GM23338 (cell line): ENCODE results near the gene HDAC9. TPM values are rescaled to one million over a fixed set of nuclear protein-coding genes. Genes with fewer than 3 reads are reported as not detected.

ENCODE experiments used
- ATAC-seq: fragments of 200-7000 bp; cut with Tn5 transposase; 3 replicates; pipeline ENCODE4 v1.9.1; 2020
- DNase-seq: peaks from one replicate; pipeline ENCODE4 v3.0.0-alpha.2; 2015; ENCODE audit warnings: low spot score
- H2AFZ ChIP-seq: fragments of 200-600 bp; sonication (generic); 2 replicates; pipeline ENCODE4 v1.8.0; 2016; ENCODE audit warnings: antibody characterized with exemption, mild to moderate bottlenecking, moderate library complexity
- H3F3A ChIP-seq: fragments of 200-600 bp; sonication (generic); replicated peaks from 2 replicates; pipeline ENCODE4 v1.8.0; 2017; ENCODE audit warnings: antibody characterized with exemption, mixed run types, low read depth
- H3K27ac ChIP-seq: fragments of 200-600 bp; sonication (generic); 2 replicates; pipeline ENCODE4 v1.6.1; 2016; ENCODE audit warnings: low read depth
- H3K27me3 ChIP-seq: fragments of 200-600 bp; sonication (generic); 2 replicates; pipeline ENCODE4 v1.8.0; 2016; ENCODE audit warnings: mild to moderate bottlenecking, mixed run types, moderate library complexity; ENCODE audit not compliant: insufficient read depth
- H3K36me3 ChIP-seq: fragments of 200-600 bp; sonication (generic); 2 replicates; pipeline ENCODE4 v1.8.0; 2016; ENCODE audit warnings: mild to moderate bottlenecking; ENCODE audit not compliant: insufficient read depth
- H3K4me1 ChIP-seq: fragments of 200-600 bp; sonication (generic); 2 replicates; pipeline ENCODE4 v1.8.0; 2016; ENCODE audit warnings: mild to moderate bottlenecking, moderate library complexity; ENCODE audit not compliant: insufficient read depth
- H3K4me2 ChIP-seq: fragments of 200-600 bp; sonication (generic); 2 replicates; pipeline ENCODE4 v1.7.1; 2017; ENCODE audit warnings: mixed run types
- H3K4me3 ChIP-seq: fragments of 200-600 bp; sonication (generic); 2 replicates; pipeline ENCODE4 v1.6.1; 2016; ENCODE audit warnings: mixed run types
- H3K79me2 ChIP-seq: fragments of 200-600 bp; sonication (generic); replicated peaks from 2 replicates; pipeline ENCODE4 v1.8.0; 2017; ENCODE audit warnings: mild to moderate bottlenecking; ENCODE audit not compliant: insufficient read depth
- H3K9me2 ChIP-seq: fragments of 200-600 bp; sonication (generic); 2 replicates; pipeline ENCODE4 v1.8.0; 2017; ENCODE audit not compliant: insufficient read depth
- H4K20me1 ChIP-seq: fragments of 200-600 bp; sonication (generic); replicated peaks from 2 replicates; pipeline ENCODE4 v1.8.0; 2017; ENCODE audit warnings: mild to moderate bottlenecking; ENCODE audit not compliant: insufficient read depth
- H3K27ac Mint-ChIP-seq: 2 replicates; pipeline ENCODE4 v1.8.0; 2020; ENCODE audit warnings: inconsistent platforms, mild to moderate bottlenecking, moderate library complexity, mixed read lengths
- H3K27me3 Mint-ChIP-seq: 3 replicates; pipeline ENCODE4 v1.8.0; 2022; ENCODE audit warnings: low read depth, mild to moderate bottlenecking, moderate library complexity, mixed read lengths, inconsistent platforms; ENCODE audit not compliant: insufficient read depth, poor library complexity
- H3K36me3 Mint-ChIP-seq: 3 replicates; pipeline ENCODE4 v1.8.0; 2021; ENCODE audit warnings: low read depth, mild to moderate bottlenecking, inconsistent platforms, moderate library complexity, mixed read lengths
- H3K4me1 Mint-ChIP-seq: 3 replicates; pipeline ENCODE4 v1.8.0; 2020; ENCODE audit warnings: mild to moderate bottlenecking, inconsistent platforms, mixed read lengths
- H3K4me3 Mint-ChIP-seq: 3 replicates; pipeline ENCODE4 v1.8.0; 2021; ENCODE audit warnings: moderate library complexity, mild to moderate bottlenecking, inconsistent platforms, mixed read lengths
- H3K9me3 Mint-ChIP-seq: 3 replicates; pipeline ENCODE4 v1.8.0; 2020; ENCODE audit warnings: moderate library complexity, mild to moderate bottlenecking, inconsistent platforms, mixed read lengths
- CREB1 ChIP-seq: fragments of 250-450 bp; sonication (Bioruptor Pico); IDR thresholded peaks from 2 replicates; pipeline ENCODE4 v1.5.0; 2020; ENCODE audit warnings: low read depth, mild to moderate bottlenecking, moderate library complexity
- CTCF ChIP-seq, 2 experiments: fragments of 200-600 bp in 1 of 2; sonication (generic) in 1 of 2; conservative IDR thresholded peaks; 2 replicates each; pipeline versions ENCODE4 v1.5.1 to v1.6.1; 2016 to 2017; ENCODE audit warnings: antibody characterized with exemption in 2 of 2, low read depth in 2 of 2, mild to moderate bottlenecking in 2 of 2, moderate library complexity in 1 of 2
- EZH2 ChIP-seq: fragments of 200-600 bp; sonication (generic); IDR thresholded peaks from one replicate; pipeline ENCODE4 v1.8.0; 2017; ENCODE audit warnings: antibody characterized with exemption, mild to moderate bottlenecking, low read depth; ENCODE audit not compliant: unreplicated experiment
- EZH2phosphoT487 ChIP-seq: fragments of 200-600 bp; sonication (generic); IDR thresholded peaks from one replicate; pipeline ENCODE4 v1.8.1; 2018; ENCODE audit warnings: antibody characterized with exemption; ENCODE audit not compliant: unreplicated experiment
- JUNB ChIP-seq: IDR thresholded peaks from one replicate; pipeline ENCODE4 v1.6.1; 2016; ENCODE audit warnings: antibody characterized with exemption; ENCODE audit not compliant: unreplicated experiment
- NANOG ChIP-seq: IDR thresholded peaks from 2 replicates; pipeline ENCODE4 v1.6.1; 2016; ENCODE audit warnings: antibody characterized with exemption, borderline replicate concordance
- POLR2AphosphoS5 ChIP-seq: IDR thresholded peaks from 2 replicates; pipeline ENCODE4 v1.6.1; 2016; ENCODE audit warnings: antibody characterized with exemption, low read depth
- REST ChIP-seq: IDR thresholded peaks from one replicate; pipeline ENCODE4 v1.6.1; 2018; ENCODE audit warnings: antibody characterized with exemption; ENCODE audit not compliant: unreplicated experiment
- STAT1 ChIP-seq: IDR thresholded peaks from one replicate; pipeline ENCODE4 v1.6.1; 2016; ENCODE audit warnings: antibody characterized with exemption; ENCODE audit not compliant: unreplicated experiment
- ZNF114 ChIP-seq: fragments of 250-450 bp; sonication (Bioruptor Pico); IDR thresholded peaks from 2 replicates; pipeline ENCODE4 v1.5.0; 2020; ENCODE audit warnings: mild to moderate bottlenecking, moderate library complexity
- ZNF331 ChIP-seq: fragments of 250-450 bp; sonication (Bioruptor Pico); IDR thresholded peaks from 2 replicates; pipeline ENCODE4 v1.5.0; 2020; ENCODE audit warnings: low read depth, mild to moderate bottlenecking, moderate library complexity
- polyA plus RNA-seq: library from polyadenylated mRNA; unstranded; fragments of >200 nt; fragmentation: Nextera tagmentation; extraction: Ambion mirVana; gene quantifications from 2 replicates; pipeline ENCODE4 v1.2.1, GENCODE V29; 2016
- total RNA-seq: library from RNA; depleted of rRNA; stranded (reverse); fragments of >200 nt; shearing (Covaris generic); gene quantifications from 2 replicates; pipeline ENCODE4 v1.2.3, GENCODE V29; 2014
- TF ChIP-seq, protein P1 (sequence below): IDR thresholded peaks from 2 replicates; pipeline ENCODE4 v1.6.1; 2016; ENCODE audit warnings: antibody characterized with exemption

HDAC9 gene
- total and polyA plus RNA-seq, 2 experiments from 2014 or later = 8.3 to 18.5 TPM

DNA sequence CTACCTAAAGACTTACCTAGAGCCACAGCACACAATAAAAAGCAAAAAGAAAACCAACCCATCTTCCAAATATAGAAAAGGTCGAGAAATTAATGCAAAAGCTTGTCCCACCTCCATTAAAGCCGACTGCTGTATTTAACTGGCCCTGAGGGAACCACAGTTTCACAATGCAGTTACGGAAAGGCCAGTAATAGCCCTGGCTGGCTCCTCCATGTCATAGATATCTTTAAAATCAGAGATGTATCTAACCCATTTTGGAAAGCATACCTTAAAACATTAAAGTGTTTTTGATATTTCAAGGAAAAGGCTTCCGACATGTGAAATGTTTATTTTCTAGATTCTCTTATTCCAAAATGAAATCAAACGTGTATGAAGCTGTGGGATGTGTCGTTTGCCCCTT, 23.0 kb downstream of the HDAC9 start:
- Histone ChIP-seq H3K36me3 (no peaks in the 10 kb centered on the region), H3K4me1 (peaks cover 21% of the 10 kb centered on the region), H3K9me2 (no peaks in the 10 kb centered on the region), H3K27me3 (no peaks in the 10 kb centered on the region), H3K79me2 (no peaks in the 10 kb centered on the region), H3K4me3 (no peak overlapping the region), H3K27ac (no peak overlapping the region), H2AFZ (no peak overlapping the region), H3F3A (no peaks in the 10 kb centered on the region), H3K4me2 (no peak overlapping the region), H4K20me1 (no peaks in the 10 kb centered on the region)
- H3K27me3 Mint-ChIP-seq = no peaks in the 10 kb centered on the region
- no peaks in the 10 kb centered on the region for H3K9me3 Mint-ChIP-seq
- ATAC-seq (no peak), DNase-seq (no peak)
- TF ChIP-seq JUNB (no peak), EZH2 (no peak), NANOG (no peak)
- no peak overlapping the region for H3K4me3 Mint-ChIP-seq
- H3K36me3 Mint-ChIP-seq = no peaks in the 10 kb centered on the region
- peak overlapping the region; percentile 13; the same call in 1 of the 2 replicates for H3K27ac Mint-ChIP-seq
- peaks cover 33% of the 10 kb centered on the region for H3K4me1 Mint-ChIP-seq

DNA sequence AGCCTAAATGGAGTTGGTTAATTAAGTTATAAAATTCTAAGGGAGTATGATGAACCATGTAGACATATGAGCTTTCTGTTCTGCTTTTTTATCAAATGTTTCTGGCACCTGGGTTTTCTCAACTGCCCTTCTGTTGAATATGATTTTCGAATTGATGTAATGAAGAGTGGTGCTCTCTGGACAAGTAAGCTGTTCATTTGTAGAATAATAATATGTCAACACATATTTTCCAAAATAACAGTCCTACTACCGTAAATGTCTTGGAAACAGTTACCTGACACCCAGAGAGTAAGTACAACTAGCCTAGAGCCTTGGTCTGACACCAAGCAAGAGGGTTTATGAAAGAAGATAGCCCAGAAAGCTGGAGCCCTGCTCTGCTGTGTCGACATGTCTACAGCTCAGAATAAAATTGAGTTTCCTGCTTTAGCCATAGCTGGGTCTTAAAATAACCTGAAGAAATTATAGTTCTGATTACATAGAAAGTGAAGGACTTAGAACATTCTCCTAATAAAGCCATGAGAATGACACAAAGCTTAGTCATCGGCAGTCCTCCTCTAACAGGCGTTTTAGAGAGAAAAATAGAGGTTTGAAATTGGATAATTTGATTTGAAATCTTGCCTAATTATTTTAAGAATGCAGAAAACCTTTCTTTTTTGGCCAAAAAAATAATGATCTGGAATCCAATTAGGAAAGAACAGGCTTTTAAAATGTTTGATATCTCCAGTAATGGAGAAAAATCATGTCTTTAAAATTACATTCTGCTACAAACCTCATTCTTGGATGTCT, 25.1 kb downstream of the HDAC9 start:
- no peaks in the 10 kb centered on the region for H3K9me3 Mint-ChIP-seq
- DNase-seq = no peak
- Histone ChIP-seq H3F3A (no peaks in the 10 kb centered on the region), H3K27me3 (no peaks in the 10 kb centered on the region), H3K4me1 (peaks cover 7% of the 10 kb centered on the region), H3K27ac (no peak overlapping the region), H4K20me1 (no peaks in the 10 kb centered on the region), H3K79me2 (no peaks in the 10 kb centered on the region), H3K4me2 (no peak overlapping the region), H3K4me3 (no peak overlapping the region), H3K36me3 (no peaks in the 10 kb centered on the region), H3K9me2 (no peaks in the 10 kb centered on the region), H2AFZ (no peak overlapping the region)
- H3K27me3 Mint-ChIP-seq = no peaks in the 10 kb centered on the region
- H3K4me3 Mint-ChIP-seq = no peak overlapping the region
- H3K27ac Mint-ChIP-seq = no peak overlapping the region
- no peaks in the 10 kb centered on the region for H3K36me3 Mint-ChIP-seq
- ATAC-seq = no peak
- peaks cover 23% of the 10 kb centered on the region for H3K4me1 Mint-ChIP-seq
- TF ChIP-seq POLR2AphosphoS5 (no peak), STAT1 (no peak), ZNF331 (CRISPR knock-in tag) (no peak), JUNB (no peak), EZH2 (no peak), REST (no peak), NANOG (no peak), CTCF (conservative IDR thresholded peaks at IDR 0.05; ENCODE audit: low read depth in 2 of 2) (no peak), CREB1 (CRISPR knock-in tag) (no peak), ZNF114 (CRISPR knock-in tag) (no peak), EZH2phosphoT487 (no peak)
- TF ChIP-seq, protein P1, sequence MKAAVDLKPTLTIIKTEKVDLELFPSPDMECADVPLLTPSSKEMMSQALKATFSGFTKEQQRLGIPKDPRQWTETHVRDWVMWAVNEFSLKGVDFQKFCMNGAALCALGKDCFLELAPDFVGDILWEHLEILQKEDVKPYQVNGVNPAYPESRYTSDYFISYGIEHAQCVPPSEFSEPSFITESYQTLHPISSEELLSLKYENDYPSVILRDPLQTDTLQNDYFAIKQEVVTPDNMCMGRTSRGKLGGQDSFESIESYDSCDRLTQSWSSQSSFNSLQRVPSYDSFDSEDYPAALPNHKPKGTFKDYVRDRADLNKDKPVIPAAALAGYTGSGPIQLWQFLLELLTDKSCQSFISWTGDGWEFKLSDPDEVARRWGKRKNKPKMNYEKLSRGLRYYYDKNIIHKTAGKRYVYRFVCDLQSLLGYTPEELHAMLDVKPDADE = no peak
